ENCODE measurements around the gene SPTSSB. TPM values are rescaled to one million over a fixed set of nuclear protein-coding genes. Genes with fewer than 3 reads are reported as not detected.

The SPTSSB gene
- total RNA-seq, 1 experiment from 2014 or later = 2.9 TPM

GRCh38 chr3:161337311-161337710, 34.0 kb downstream of the SPTSSB start:
- ATAC-seq (no peak), DNase-seq (ENCODE audit: low read depth, low spot score) (no peak)
- Histone ChIP-seq H3K9me3 (ENCODE audit: control insufficient read depth in 1 of 2, insufficient read depth in 1 of 2, low read depth in 1 of 2, low read length in 2 of 2) (no peaks in the 10 kb centered on the region), H3K9ac (ENCODE audit: low read length) (no peak overlapping the region), H4K20me1 (ENCODE audit: insufficient read depth) (no peaks in the 10 kb centered on the region), H2AFZ (ENCODE audit: low read depth, low read length, poor library complexity, severe bottlenecking) (no peak overlapping the region), H3K79me2 (ENCODE audit: insufficient read depth, low read length) (no peaks in the 10 kb centered on the region), H3K27me3 (ENCODE audit: insufficient read depth, low read length) (no peaks in the 10 kb centered on the region), H3K4me1 (ENCODE audit: control insufficient read depth in 1 of 2, insufficient read depth in 2 of 2, low read length in 2 of 2) (no peaks in the 10 kb centered on the region), H3K9me2 (ENCODE audit: insufficient read depth) (no peaks in the 10 kb centered on the region), H3K27ac (ENCODE audit: low read depth, low read length) (no peak overlapping the region), H3K4me3 (replicated peaks in 1 of 2; ENCODE audit: low read depth in 1 of 2, low read length in 2 of 2) (no peak overlapping the region), H3K4me2 (ENCODE audit: low read length) (no peak overlapping the region), H3K36me3 (ENCODE audit: control insufficient read depth in 1 of 2, insufficient read depth in 2 of 2, low read length in 2 of 2) (no peaks in the 10 kb centered on the region)
- ChIA-PET CTCF (no interaction called here), RAD21 (ENCODE audit: low non-redundant PET in 1 of 2, low total read pairs in 2 of 2, uncharacterized antibody in 2 of 2, unreplicated experiment in 2 of 2) (no interaction called here), POLR2A (no interaction called here)
- TF ChIP-seq POLR2A (IDR thresholded peaks at IDR 0.05; ENCODE audit: borderline replicate concordance, extremely low read depth, insufficient read depth, insufficient read length) (no peak), EZH2 (IDR thresholded peaks at IDR 0.05) (no peak), EZH2phosphoT487 (IDR thresholded peaks at IDR 0.05; ENCODE audit: borderline replicate concordance) (no peak), FOSL1 (IDR thresholded peaks at IDR 0.05; ENCODE audit: low read depth) (no peak), ZFX (IDR thresholded peaks at IDR 0.05) (no peak), POLR2AphosphoS5 (IDR thresholded peaks at IDR 0.05; ENCODE audit: low read depth, low read length) (no peak), TCF7L2 (IDR thresholded peaks at IDR 0.05; ENCODE audit: borderline replicate concordance, extremely low read depth, insufficient read depth, insufficient read length) (no peak), ZNF274 (IDR thresholded peaks at IDR 0.05; ENCODE audit: low read depth, low read length) (no peak), SRF (IDR thresholded peaks at IDR 0.05; ENCODE audit: low read depth) (no peak), CEBPB (IDR thresholded peaks at IDR 0.05; ENCODE audit: low read depth) (no peak), SIN3A (IDR thresholded peaks at IDR 0.05; ENCODE audit: low read depth) (no peak), YY1 (IDR thresholded peaks at IDR 0.05; ENCODE audit: extremely low read depth, insufficient replicate concordance, low read depth, low read length) (no peak), MAX (IDR thresholded peaks at IDR 0.05) (no peak), ATF3 (IDR thresholded peaks at IDR 0.05) (no peak), ZBTB33 (IDR thresholded peaks at IDR 0.05; ENCODE audit: extremely low read depth, insufficient replicate concordance, low read length) (no peak), RAD21 (IDR thresholded peaks at IDR 0.05; ENCODE audit: low read depth) (no peak), CTCF (IDR thresholded peaks at IDR 0.05 in 2 of 3, conservative IDR thresholded peaks at IDR 0.05 in 1 of 3; ENCODE audit: borderline replicate concordance in 1 of 3, insufficient read depth in 1 of 3, low read depth in 2 of 3, low read length in 2 of 3) (no peak), JUND (IDR thresholded peaks at IDR 0.05) (no peak)
- intact Hi-C loops (cut with micrococcal nuclease) = no loop called here
- no TSS peak for BruUV-seq (replicated peaks)
